Measurements from ENCODE around the gene ZNF407. TPM values are rescaled to one million over a fixed set of nuclear protein-coding genes. Genes with fewer than 3 reads are reported as not detected.

ZNF407 gene
- total RNA-seq, 1 experiment from 2014 or later = 15.9 TPM

- Histone ChIP-seq H3K27me3 (replicated peaks; ENCODE audit: insufficient read depth, low read depth, low read length, poor library complexity) (no peaks in the 10 kb centered on the region), H3K27ac (ENCODE audit: low read depth, low read length, poor library complexity, severe bottlenecking) (no peak overlapping the region), H3K4me1 (ENCODE audit: insufficient read depth, low read length, poor library complexity, severe bottlenecking) (no peaks in the 10 kb centered on the region), H3K9me3 (ENCODE audit: low read depth, low read length, poor library complexity, severe bottlenecking) (no peaks in the 10 kb centered on the region), H3K4me3 (ENCODE audit: low read depth, low read length, poor library complexity, severe bottlenecking) (no peak overlapping the region), H3K36me3 (ENCODE audit: insufficient read depth, low read length, poor library complexity, severe bottlenecking) (no peaks in the 10 kb centered on the region)
- BruUV-seq (replicated peaks) = no TSS peak
- ChIA-PET POLR2A (ENCODE audit: low non-redundant PET) (no interaction called here), CTCF (no interaction called here)
- TF ChIP-seq, protein P1, sequence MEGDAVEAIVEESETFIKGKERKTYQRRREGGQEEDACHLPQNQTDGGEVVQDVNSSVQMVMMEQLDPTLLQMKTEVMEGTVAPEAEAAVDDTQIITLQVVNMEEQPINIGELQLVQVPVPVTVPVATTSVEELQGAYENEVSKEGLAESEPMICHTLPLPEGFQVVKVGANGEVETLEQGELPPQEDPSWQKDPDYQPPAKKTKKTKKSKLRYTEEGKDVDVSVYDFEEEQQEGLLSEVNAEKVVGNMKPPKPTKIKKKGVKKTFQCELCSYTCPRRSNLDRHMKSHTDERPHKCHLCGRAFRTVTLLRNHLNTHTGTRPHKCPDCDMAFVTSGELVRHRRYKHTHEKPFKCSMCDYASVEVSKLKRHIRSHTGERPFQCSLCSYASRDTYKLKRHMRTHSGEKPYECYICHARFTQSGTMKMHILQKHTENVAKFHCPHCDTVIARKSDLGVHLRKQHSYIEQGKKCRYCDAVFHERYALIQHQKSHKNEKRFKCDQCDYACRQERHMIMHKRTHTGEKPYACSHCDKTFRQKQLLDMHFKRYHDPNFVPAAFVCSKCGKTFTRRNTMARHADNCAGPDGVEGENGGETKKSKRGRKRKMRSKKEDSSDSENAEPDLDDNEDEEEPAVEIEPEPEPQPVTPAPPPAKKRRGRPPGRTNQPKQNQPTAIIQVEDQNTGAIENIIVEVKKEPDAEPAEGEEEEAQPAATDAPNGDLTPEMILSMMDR (conservative IDR thresholded peaks at IDR 0.05; ENCODE audit: low read depth, low read length) = no peak
- no peak for TF ChIP-seq EZH2 (IDR thresholded peaks at IDR 0.05; ENCODE audit: borderline replicate concordance, low read depth, low read length, poor library complexity, severe bottlenecking)
- intact Hi-C loops (cut with micrococcal nuclease; ENCODE audit: unreplicated experiment) = no loop called here
- no peak for DNase-seq (ENCODE audit: low spot score)
Observed at GRCh38 chr18:74709452-74709851, 111.8 kb downstream of the ZNF407 start.

DNA sequence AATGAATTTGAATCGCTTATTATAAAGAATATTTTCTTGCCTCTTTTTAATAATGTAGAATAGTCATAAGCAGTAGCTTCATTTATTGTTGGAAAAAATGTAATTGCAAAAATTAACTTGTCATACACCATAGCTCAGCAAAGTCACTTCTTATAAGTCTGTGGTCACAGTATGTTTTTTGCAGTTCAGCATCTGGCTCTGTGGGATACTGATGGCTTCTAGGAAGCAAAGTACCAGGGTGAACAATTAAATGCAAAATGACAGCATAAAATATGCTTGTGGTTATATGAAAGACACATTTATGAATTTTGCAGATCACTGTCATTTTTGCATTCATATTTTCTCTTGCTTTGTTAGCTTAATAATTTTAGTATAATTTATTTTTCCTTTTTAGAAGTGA is 116.5 kb downstream of the ZNF407 start:
- POLR2A ChIA-PET (ENCODE audit: low non-redundant PET) = no interaction called here
- Histone ChIP-seq H3K4me1 (ENCODE audit: insufficient read depth, low read length, poor library complexity, severe bottlenecking) (no peaks in the 10 kb centered on the region), H3K27me3 (replicated peaks; ENCODE audit: insufficient read depth, low read depth, low read length, poor library complexity) (no peaks in the 10 kb centered on the region), H3K4me3 (ENCODE audit: low read depth, low read length, poor library complexity, severe bottlenecking) (no peak overlapping the region), H3K27ac (ENCODE audit: low read depth, low read length, poor library complexity, severe bottlenecking) (no peak overlapping the region), H3K9me3 (ENCODE audit: low read depth, low read length, poor library complexity, severe bottlenecking) (no peaks in the 10 kb centered on the region), H3K36me3 (ENCODE audit: insufficient read depth, low read length, poor library complexity, severe bottlenecking) (no peaks in the 10 kb centered on the region)
- intact Hi-C loops (cut with micrococcal nuclease; ENCODE audit: unreplicated experiment) = no loop called here
- no TSS peak for BruUV-seq (replicated peaks)
- DNase-seq (ENCODE audit: low spot score) = no peak
- CTCF ChIA-PET = no interaction called here
- TF ChIP-seq EZH2 (IDR thresholded peaks at IDR 0.05; ENCODE audit: borderline replicate concordance, low read depth, low read length, poor library complexity, severe bottlenecking) = no peak
- TF ChIP-seq, protein P1 (conservative IDR thresholded peaks at IDR 0.05; ENCODE audit: low read depth, low read length) = no peak

DNA sequence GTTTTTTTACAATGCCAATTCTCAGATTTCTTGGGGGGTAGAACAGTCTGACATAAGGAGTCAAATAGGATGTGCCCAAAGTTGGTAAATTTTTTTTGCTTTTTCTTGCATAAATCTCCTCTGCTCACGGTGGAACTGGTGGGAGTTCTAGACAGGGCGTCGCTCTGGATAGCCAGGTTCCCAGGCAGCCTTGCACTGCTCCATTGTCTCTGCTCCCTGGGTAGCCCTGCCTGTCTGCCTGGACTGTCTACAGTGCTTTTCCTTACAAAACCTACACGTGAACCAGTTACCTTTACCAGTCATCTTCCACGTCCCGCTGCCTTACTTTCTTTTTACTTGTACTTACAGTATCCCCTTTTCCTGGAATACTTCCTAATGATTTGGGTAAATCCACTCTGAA is 117.1 kb downstream of the ZNF407 start:
- no TSS peak for BruUV-seq (replicated peaks)
- DNase-seq (ENCODE audit: low spot score) = no peak
- POLR2A ChIA-PET (ENCODE audit: low non-redundant PET) = no interaction called here
- no peak overlapping the region for H3K4me3 ChIP-seq (ENCODE audit: low read depth, low read length, poor library complexity, severe bottlenecking)
- H3K27ac ChIP-seq (ENCODE audit: low read depth, low read length, poor library complexity, severe bottlenecking) = no peak overlapping the region
- H3K36me3 ChIP-seq (ENCODE audit: insufficient read depth, low read length, poor library complexity, severe bottlenecking) = no peaks in the 10 kb centered on the region
- H3K27me3 ChIP-seq (replicated peaks; ENCODE audit: insufficient read depth, low read depth, low read length, poor library complexity) = no peaks in the 10 kb centered on the region
- intact Hi-C loops (cut with micrococcal nuclease; ENCODE audit: unreplicated experiment) = no loop called here
- TF ChIP-seq EZH2 (IDR thresholded peaks at IDR 0.05; ENCODE audit: borderline replicate concordance, low read depth, low read length, poor library complexity, severe bottlenecking) = no peak
- no peaks in the 10 kb centered on the region for H3K9me3 ChIP-seq (ENCODE audit: low read depth, low read length, poor library complexity, severe bottlenecking)
- CTCF ChIA-PET = no interaction called here
- H3K4me1 ChIP-seq (ENCODE audit: insufficient read depth, low read length, poor library complexity, severe bottlenecking) = no peaks in the 10 kb centered on the region

- no peaks in the 10 kb centered on the region for H3K4me1 ChIP-seq (ENCODE audit: insufficient read depth, low read length, poor library complexity, severe bottlenecking)
- no peak overlapping the region for H3K4me3 ChIP-seq (ENCODE audit: low read depth, low read length, poor library complexity, severe bottlenecking)
- H3K27ac ChIP-seq (ENCODE audit: low read depth, low read length, poor library complexity, severe bottlenecking) = no peak overlapping the region
- TF ChIP-seq, protein P1 (conservative IDR thresholded peaks at IDR 0.05; ENCODE audit: low read depth, low read length) = no peak
- no peak for TF ChIP-seq EZH2 (IDR thresholded peaks at IDR 0.05; ENCODE audit: borderline replicate concordance, low read depth, low read length, poor library complexity, severe bottlenecking)
- H3K36me3 ChIP-seq (ENCODE audit: insufficient read depth, low read length, poor library complexity, severe bottlenecking) = no peaks in the 10 kb centered on the region
- no peaks in the 10 kb centered on the region for H3K9me3 ChIP-seq (ENCODE audit: low read depth, low read length, poor library complexity, severe bottlenecking)
- no peak for DNase-seq (ENCODE audit: low spot score)
- POLR2A ChIA-PET (ENCODE audit: low non-redundant PET) = no interaction called here
- H3K27me3 ChIP-seq (replicated peaks; ENCODE audit: insufficient read depth, low read depth, low read length, poor library complexity) = no peaks in the 10 kb centered on the region
- no TSS peak for BruUV-seq (replicated peaks)
- CTCF ChIA-PET = no interaction called here
- intact Hi-C loops (cut with micrococcal nuclease; ENCODE audit: unreplicated experiment) = no loop called here
Observed at GRCh38 chr18:74715306-74715705, 117.6 kb downstream of the ZNF407 start.

Data from A673 (cell line).